HG03520 (cell line): Measurements from ENCODE around the gene MUTYH.
A peak's percentile ranks its signal among the peaks of the same experiment; 100 is the strongest.
"Not testable (repeated sequence)": the region's sequence is repeated elsewhere in the genome, so short reads cannot be mapped to it uniquely, and the experiment has no call there.

Experiments used
- ATAC-seq: cut with Tn5 transposase; IDR thresholded peaks from one replicate; pipeline ENCODE4 v1.9.1; 2021; ENCODE audit warnings: mild to moderate bottlenecking, moderate library complexity; ENCODE audit not compliant: unreplicated experiment

MUTYH gene

GRCh38 chr1:45339789-45340558 lies at the start of gene MUTYH, which contains the start of gene TOE1:
MUTYH (minus strand) TSS chr1:45340440; CDS start chr1:45334505, 5,935 bp downstream.
TOE1 (plus strand) TSS chr1:45340170; CDS start chr1:45340253, 83 bp downstream.
- ATAC-seq: peak; percentile 85

DNA sequence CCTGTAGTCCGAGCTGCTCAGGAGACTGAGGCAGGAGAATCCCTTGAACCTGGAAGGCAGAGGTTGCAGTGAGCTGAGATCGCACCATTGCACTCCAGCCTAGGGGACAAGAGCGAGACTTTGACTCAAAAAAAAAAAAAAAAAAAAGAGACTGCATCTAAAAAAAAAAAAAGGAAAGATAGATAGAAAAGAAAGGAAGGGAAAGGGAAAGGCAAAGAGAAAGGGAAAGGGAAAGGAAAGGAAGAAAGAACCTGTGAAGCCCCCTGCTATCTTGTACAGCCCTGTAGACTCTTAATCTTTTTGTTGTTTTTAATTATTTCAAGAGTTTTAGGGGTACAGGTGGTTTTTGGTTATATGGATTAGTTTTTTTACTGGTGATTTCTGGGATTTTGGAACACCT lies 46.0 kb upstream of the MUTYH start:
- ATAC-seq: no peak

DNA sequence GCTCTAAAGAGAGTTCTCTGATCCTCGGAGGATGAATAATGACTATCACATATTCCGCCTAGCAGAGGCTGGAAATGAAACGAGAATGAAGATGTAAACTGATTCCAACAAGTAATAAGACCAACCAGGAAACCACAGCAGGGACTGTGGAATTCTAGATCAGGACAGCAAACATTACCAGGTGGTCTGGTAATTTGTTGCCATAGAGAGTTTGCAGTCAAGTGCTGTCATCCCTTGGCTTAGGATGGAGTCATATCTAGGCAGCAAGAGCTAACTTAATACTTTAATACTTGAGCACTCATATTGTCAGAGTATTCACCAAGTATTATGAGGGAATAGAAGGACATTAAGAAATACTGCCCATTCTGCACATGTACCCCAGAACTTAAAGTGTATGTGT lies 45.1 kb upstream of the MUTYH start:
- ATAC-seq: no peak

DNA sequence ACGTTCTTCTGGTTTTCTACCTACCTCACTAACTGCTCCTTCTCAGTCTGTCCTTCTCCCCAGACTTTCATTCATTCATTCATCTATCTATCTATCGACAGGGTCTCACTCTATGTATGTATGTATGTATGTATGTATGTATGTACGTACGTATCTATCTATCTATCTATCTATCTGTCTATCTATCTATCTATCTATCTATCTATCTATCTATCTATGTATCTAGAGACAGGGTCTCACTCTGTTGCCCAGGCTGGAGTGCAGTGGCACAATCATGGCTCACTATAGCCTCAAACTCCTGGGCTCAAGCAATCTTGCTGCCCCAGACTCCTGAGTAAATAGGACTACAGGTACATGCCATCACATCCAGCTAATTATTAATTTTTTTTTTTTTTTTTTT lies 44.0 kb upstream of the MUTYH start:
- not testable (repeated sequence) for ATAC-seq

- ATAC-seq: no peak
These were observed 43.0 kb upstream of the MUTYH start for GRCh38 chr1:45383191-45383590.

DNA sequence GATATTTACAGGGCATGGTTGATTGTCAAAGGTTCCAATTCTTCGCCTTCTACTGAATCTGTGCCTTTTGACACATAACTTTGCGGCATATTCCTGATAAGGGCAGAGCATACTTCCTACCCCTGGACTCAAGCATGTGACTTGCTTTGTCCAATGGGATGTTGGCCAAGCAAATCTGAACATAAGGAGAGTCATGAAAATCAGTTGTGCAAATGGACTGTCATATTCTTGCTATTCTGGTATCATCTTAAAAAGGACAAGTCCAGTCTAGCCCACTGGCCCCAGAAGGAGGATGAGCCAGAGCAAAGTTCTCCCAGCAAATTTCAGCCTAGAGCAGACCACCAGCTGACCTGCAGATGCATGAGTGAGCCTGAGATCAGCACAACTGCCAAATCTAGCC lies 41.0 kb upstream of the MUTYH start:
- ATAC-seq: no peak

GRCh38 chr1:45380730-45381129 lies 40.5 kb upstream of the MUTYH start:
- ATAC-seq: no peak

GRCh38 chr1:45380125-45380524 lies 39.9 kb upstream of the MUTYH start:
- ATAC-seq: no peak

GRCh38 chr1:45379524-45379923 lies 39.3 kb upstream of the MUTYH start:
- ATAC-seq: no peak

- ATAC-seq: no peak
These were observed 37.9 kb upstream of the MUTYH start for GRCh38 chr1:45378184-45378583.

DNA sequence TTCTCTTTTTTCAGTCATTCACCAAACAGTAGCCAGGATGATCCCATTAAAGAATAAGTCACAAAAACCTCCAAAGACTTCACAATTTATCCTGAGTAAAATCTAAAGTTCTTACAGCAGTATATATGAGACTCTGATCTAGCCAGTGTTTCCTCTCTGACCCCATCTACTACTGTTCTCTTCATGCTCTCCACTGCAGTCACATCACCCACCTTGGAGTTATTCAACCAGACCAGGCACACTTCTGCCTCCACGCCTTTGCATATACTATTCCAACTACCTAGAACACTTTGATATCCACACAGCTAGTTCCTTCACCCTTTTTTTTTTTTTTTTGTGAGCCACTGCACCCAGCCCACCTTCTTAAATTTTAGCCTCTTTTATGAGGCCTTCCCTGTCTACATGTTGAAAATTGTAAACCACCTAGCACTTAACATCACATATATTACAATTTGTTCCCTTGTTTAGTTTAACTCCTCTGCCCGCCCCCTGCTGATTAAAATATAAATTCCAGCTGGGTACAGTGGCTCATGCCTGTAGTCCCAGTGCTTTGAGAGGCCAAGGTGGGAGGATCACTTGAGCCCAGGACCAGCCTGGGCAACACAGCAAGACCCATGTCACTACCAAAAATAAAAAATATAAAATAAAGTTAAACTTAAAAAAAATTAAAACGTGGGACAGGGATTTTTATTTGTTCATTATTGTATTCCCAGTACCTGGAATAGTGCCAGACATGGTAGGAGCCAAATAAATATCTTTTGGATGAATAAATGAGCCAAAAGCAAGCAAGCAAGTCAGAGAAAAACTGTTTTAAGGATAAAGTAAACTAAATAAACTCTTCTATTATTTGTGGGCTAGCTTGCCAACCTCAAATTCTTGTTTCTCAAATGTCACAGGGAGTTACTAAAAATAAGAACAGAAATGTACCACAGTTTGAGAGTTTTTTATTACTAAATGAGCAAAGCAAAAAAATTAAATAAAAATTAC lies 35.2 kb upstream of the MUTYH start:
- no peak for ATAC-seq

DNA sequence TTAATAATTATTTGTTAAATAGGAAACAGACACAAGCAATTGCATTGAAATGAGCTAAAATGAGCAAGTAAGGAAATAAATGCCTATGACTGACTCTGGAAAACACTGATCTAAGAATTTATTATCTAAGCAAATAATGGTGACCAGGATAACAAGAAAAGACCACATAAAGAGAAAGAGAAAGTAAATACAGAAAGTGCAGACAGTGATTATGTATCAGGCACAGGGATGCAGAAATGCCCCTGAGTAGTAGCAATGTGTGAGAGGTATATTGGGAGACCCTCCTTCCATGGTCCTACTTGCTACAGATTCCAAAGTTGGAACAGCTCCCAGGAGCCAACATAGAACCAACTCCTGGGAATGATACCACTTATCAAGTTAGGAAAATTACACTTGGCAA lies 33.3 kb upstream of the MUTYH start:
- no peak for ATAC-seq

DNA sequence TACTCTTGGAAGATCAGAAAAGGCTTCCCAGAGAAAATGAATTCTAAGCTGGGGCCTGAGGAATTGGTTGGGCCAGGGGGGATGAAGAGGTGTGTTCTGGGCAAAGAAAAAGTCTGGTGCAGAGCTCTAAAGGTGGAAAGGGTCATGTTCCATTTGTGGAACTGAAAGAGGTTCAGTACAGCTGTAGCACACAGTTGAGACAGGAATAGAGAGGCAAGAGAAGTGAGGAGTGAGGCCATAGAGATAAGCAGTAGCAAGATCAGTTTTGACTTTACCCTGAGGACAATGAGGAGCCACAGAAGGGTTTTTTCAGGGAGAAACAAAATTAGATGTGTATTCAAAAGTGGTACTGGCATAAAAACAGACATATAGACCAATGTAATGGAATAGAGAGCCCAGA lies 30.3 kb upstream of the MUTYH start:
- ATAC-seq: no peak

DNA sequence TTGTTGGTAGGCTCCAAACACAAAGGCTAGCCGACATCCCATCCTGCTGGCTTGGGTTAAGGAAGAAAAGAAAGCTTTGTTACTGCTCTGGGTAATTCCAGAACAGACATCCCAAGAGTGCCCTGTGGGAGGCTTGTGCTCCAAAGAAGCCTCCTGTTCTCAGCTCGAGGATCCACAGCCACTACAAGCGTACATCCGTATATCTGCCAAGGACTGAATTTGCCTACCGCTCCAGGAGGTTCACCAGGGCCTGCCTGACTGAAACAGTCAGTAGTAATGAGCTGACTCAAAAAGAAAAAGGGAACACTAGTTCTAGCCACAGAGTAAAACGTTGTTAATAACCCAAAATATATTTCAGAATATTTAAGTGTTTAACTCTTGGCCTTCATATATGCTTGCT lies 24.8 kb upstream of the MUTYH start:
- ATAC-seq: no peak

DNA sequence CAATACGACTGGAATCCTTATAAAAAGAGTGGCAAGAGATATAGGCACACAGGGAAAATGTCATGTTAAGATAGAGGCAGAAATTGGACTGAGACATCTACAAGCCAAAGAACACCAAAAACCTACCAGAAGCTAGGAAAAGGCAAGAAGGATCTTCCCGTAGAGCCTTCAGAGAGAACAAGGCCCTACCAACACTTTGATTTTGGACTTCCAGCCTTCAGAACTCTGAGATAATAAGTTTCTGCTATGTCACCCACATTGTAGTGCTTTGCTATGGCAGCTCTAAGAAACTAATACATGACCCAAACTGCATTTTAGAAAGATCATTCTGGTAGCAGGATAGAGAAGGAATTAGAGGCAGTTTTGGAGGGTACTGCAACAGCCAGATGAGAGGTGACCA lies 24.1 kb upstream of the MUTYH start:
- no peak for ATAC-seq

- not testable (repeated sequence) for ATAC-seq
These were observed 20.7 kb upstream of the MUTYH start for GRCh38 chr1:45360981-45361380.

GRCh38 chr1:45359882-45360513 lies 19.8 kb upstream of the MUTYH start:
- no peak for ATAC-seq

GRCh38 chr1:45356186-45356585 lies 15.9 kb upstream of the MUTYH start:
- ATAC-seq: no peak

GRCh38 chr1:45355683-45356082 lies 15.4 kb upstream of the MUTYH start:
- no peak for ATAC-seq

- ATAC-seq: no peak
These were observed 14.6 kb upstream of the MUTYH start for GRCh38 chr1:45354838-45355237.

DNA sequence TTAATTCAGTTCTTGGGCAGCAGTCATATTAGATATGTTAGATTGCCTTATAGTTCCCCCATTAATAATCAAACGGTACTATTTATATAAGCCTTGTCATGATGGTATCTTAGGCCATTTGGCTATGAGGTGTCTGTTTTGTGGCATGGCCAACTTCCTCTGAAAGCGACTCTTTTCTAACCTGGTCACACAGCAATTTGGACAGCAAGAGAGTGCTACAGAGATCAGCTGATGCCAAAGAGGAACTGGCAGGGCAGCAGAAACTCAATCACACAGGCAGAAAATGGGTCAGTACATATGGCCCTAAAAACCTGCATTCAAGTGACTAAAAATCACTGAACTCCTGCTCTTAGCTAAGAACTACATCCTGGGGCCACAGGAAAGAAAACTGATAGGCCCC lies 13.4 kb upstream of the MUTYH start:
- ATAC-seq: no peak
